Loucy (cell line): ENCODE results near the gene PID1.

Source experiments
- H2AFZ ChIP-seq: fragments of 200-600 bp; sonication (generic); 2 replicates; pipeline ENCODE4 v1.6.0; 2016; ENCODE audit warnings: antibody characterized with exemption, mild to moderate bottlenecking, low read length, moderate library complexity
- H3F3A ChIP-seq: fragments of 200-600 bp; 2 replicates; pipeline ENCODE4 v1.6.0; 2016; ENCODE audit warnings: antibody characterized with exemption, low read depth, mild to moderate bottlenecking
- H3K27me3 ChIP-seq: fragments of 200-600 bp; sonication (generic); 2 replicates; pipeline ENCODE4 v1.6.1; 2014; ENCODE audit warnings: low read length, mild to moderate bottlenecking; ENCODE audit not compliant: insufficient read depth, poor library complexity, severe bottlenecking
- H3K36me3 ChIP-seq: fragments of 200-600 bp; sonication (generic); 2 replicates; pipeline ENCODE4 v1.6.1; 2016; ENCODE audit warnings: low read length; ENCODE audit not compliant: insufficient read depth
- H3K4me1 ChIP-seq: fragments of 200-600 bp; sonication (generic); 2 replicates; pipeline ENCODE4 v1.5.1; 2014; ENCODE audit warnings: low read length, mild to moderate bottlenecking; ENCODE audit not compliant: insufficient read depth, poor library complexity, severe bottlenecking
- H3K4me2 ChIP-seq: fragments of 200-600 bp; sonication (generic); 2 replicates; pipeline ENCODE4 v1.6.0; 2014; ENCODE audit warnings: antibody characterized with exemption, low read length, low read depth, mild to moderate bottlenecking; ENCODE audit not compliant: poor library complexity, severe bottlenecking
- H3K4me3 ChIP-seq: fragments of 200-600 bp; sonication (generic); 2 replicates; pipeline ENCODE4 v1.5.1; 2014; ENCODE audit warnings: low read length, mild to moderate bottlenecking, mixed read lengths; ENCODE audit not compliant: poor library complexity, severe bottlenecking
- H3K79me2 ChIP-seq: fragments of 200-600 bp; sonication (generic); 2 replicates; pipeline ENCODE4 v1.6.1; 2014; ENCODE audit warnings: low read length; ENCODE audit not compliant: insufficient read depth
- H3K9ac ChIP-seq: fragments of 200-600 bp; sonication (generic); 2 replicates; pipeline ENCODE4 v1.6.0; 2014; ENCODE audit warnings: mild to moderate bottlenecking, low read depth, low read length, moderate library complexity; ENCODE audit not compliant: poor library complexity, severe bottlenecking
- H3K9me2 ChIP-seq: fragments of 200-600 bp; sonication (generic); replicated peaks from 2 replicates; pipeline ENCODE4 v1.6.1; 2016; ENCODE audit warnings: low read depth, low read length, mixed read lengths
- H3K9me3 ChIP-seq: fragments of 200-600 bp; sonication (generic); 2 replicates; pipeline ENCODE4 v1.6.1; 2014; ENCODE audit warnings: mild to moderate bottlenecking, antibody characterized with exemption, low read length, low read depth; ENCODE audit not compliant: insufficient read depth
- H4K20me1 ChIP-seq: fragments of 200-600 bp; sonication (generic); 2 replicates; pipeline ENCODE4 v1.6.0; 2014; ENCODE audit warnings: antibody characterized with exemption, low read length, mild to moderate bottlenecking; ENCODE audit not compliant: insufficient read depth, poor library complexity, severe bottlenecking
- EZH2phosphoT487 ChIP-seq: fragments of 200-600 bp; IDR thresholded peaks from 2 replicates; pipeline ENCODE4 v1.6.1; 2018; ENCODE audit warnings: antibody characterized with exemption, mild to moderate bottlenecking, moderate library complexity, borderline replicate concordance
- TF ChIP-seq, protein P1 (sequence below): fragments of 200-600 bp; sonication (generic); conservative IDR thresholded peaks from 2 replicates; pipeline ENCODE4 v1.5.1; 2014; ENCODE audit warnings: mild to moderate bottlenecking, antibody characterized with exemption, low read length

Gene PID1

DNA sequence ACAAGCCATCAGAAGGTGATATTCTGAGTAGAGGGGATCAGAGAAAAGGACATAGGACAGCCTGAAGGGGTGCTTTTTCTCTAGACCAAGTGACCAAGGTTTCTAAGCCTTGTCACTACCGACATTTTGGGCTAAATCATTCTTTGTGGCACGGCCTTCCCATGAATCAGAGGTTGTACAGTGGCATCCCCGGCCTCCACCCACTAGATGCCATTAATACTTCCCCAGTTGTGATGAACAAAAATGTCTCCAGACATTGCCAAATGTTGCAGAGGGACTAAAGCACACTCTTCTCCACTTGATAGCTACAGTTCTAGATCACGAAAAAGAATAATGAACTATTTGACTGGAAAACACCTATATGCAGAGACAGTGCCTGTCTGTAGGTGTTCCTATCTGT, 143.6 kb downstream of the PID1 start:
- peaks cover 9% of the 10 kb centered on the region; the same call in 1 of the 2 replicates for H3K9me3 ChIP-seq
- H3F3A ChIP-seq: no peaks in the 10 kb centered on the region
- TF ChIP-seq, protein P1, sequence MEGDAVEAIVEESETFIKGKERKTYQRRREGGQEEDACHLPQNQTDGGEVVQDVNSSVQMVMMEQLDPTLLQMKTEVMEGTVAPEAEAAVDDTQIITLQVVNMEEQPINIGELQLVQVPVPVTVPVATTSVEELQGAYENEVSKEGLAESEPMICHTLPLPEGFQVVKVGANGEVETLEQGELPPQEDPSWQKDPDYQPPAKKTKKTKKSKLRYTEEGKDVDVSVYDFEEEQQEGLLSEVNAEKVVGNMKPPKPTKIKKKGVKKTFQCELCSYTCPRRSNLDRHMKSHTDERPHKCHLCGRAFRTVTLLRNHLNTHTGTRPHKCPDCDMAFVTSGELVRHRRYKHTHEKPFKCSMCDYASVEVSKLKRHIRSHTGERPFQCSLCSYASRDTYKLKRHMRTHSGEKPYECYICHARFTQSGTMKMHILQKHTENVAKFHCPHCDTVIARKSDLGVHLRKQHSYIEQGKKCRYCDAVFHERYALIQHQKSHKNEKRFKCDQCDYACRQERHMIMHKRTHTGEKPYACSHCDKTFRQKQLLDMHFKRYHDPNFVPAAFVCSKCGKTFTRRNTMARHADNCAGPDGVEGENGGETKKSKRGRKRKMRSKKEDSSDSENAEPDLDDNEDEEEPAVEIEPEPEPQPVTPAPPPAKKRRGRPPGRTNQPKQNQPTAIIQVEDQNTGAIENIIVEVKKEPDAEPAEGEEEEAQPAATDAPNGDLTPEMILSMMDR: no peak
- TF ChIP-seq EZH2phosphoT487: no peak
- H4K20me1 ChIP-seq: no peaks in the 10 kb centered on the region
- no peaks in the 10 kb centered on the region for H3K79me2 ChIP-seq
- no peak overlapping the region for H3K4me2 ChIP-seq
- no peaks in the 10 kb centered on the region for H3K4me1 ChIP-seq
- no peak overlapping the region for H3K9ac ChIP-seq
- no peaks in the 10 kb centered on the region for H3K9me2 ChIP-seq
- no peak overlapping the region for H3K4me3 ChIP-seq
- H3K27me3 ChIP-seq: no peaks in the 10 kb centered on the region
- H3K36me3 ChIP-seq: no peaks in the 10 kb centered on the region
- H2AFZ ChIP-seq: no peak overlapping the region

DNA sequence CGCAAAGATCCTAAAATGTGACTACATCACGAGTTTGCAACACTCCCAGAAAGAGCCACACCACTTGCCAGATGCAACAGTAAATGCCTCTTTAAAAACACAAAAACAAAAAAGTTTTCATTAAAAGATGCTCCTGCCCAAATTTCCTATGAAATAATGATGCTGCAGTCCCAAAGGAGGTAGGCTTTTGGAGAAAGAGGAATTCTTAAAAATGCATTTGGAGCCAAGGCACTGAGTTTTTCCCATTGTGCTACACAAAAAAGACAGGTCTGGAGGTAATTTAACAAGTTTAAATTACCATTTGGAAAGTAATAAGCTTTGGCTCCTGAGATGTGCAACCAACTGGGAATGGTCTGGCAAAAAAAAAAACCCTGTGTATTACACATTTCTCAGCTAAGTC, 145.0 kb downstream of the PID1 start:
- TF ChIP-seq, protein P1: no peak
- no peak for TF ChIP-seq EZH2phosphoT487
- Histone ChIP-seq H3K27me3 (no peaks in the 10 kb centered on the region), H3K79me2 (no peaks in the 10 kb centered on the region), H3K4me3 (no peak overlapping the region), H3K4me1 (no peaks in the 10 kb centered on the region), H3K9ac (no peak overlapping the region), H3K4me2 (no peak overlapping the region), H3K36me3 (no peaks in the 10 kb centered on the region), H2AFZ (no peak overlapping the region), H3K9me3 (peaks cover 9% of the 10 kb centered on the region; the same call in 1 of the 2 replicates), H3K9me2 (no peaks in the 10 kb centered on the region), H4K20me1 (no peaks in the 10 kb centered on the region), H3F3A (no peaks in the 10 kb centered on the region)

DNA sequence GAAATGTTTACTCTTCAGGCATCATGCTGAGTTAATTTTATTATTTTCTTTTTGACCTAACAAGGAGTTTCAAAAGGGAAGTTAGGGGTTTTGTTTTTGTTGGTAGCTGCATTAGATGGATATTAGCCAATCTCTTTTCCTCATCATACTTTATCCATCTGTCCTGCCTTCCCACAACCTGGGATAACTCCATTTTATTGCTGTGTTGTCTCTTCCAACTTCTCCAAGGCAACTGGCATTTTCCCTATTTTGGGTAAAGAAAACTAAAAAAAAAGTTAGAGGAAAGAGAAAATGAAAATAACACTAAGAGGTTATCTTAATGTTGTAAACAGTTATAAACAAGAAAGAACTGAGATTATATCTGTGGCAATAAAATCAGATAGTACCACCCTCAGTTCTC, 147.0 kb downstream of the PID1 start:
- peaks cover 9% of the 10 kb centered on the region; the same call in 1 of the 2 replicates for H3K9me3 ChIP-seq
- no peak overlapping the region for H3K4me2 ChIP-seq
- no peak overlapping the region for H2AFZ ChIP-seq
- H4K20me1 ChIP-seq: no peaks in the 10 kb centered on the region
- no peaks in the 10 kb centered on the region for H3K9me2 ChIP-seq
- TF ChIP-seq, protein P1: no peak
- no peak for TF ChIP-seq EZH2phosphoT487
- no peak overlapping the region for H3K4me3 ChIP-seq
- no peaks in the 10 kb centered on the region for H3K79me2 ChIP-seq
- H3K36me3 ChIP-seq: no peaks in the 10 kb centered on the region
- no peaks in the 10 kb centered on the region for H3K4me1 ChIP-seq
- no peak overlapping the region for H3K9ac ChIP-seq
- no peaks in the 10 kb centered on the region for H3K27me3 ChIP-seq
- H3F3A ChIP-seq: no peaks in the 10 kb centered on the region
